Brain microvascular endothelial cell (primary cell): ENCODE data around the gene NRXN2.

Source experiments
- DNase-seq: peaks from one replicate; pipeline ENCODE4 v3.0.0-alpha.2; 2020
- H3K27ac ChIP-seq: fragments of 250-450 bp; sonication (Bioruptor Pico); 2 replicates; pipeline ENCODE4 v1.5.1; 2020; ENCODE audit warnings: mild to moderate bottlenecking, moderate library complexity
- H3K27me3 ChIP-seq: fragments of 250-450 bp; sonication (Bioruptor Pico); replicated peaks from 2 replicates; pipeline ENCODE4 v1.5.1; 2020; ENCODE audit warnings: mild to moderate bottlenecking
- H3K36me3 ChIP-seq: fragments of 250-450 bp; sonication (Bioruptor Pico); replicated peaks from 2 replicates; pipeline ENCODE4 v1.5.1; 2020; ENCODE audit warnings: mild to moderate bottlenecking
- H3K4me3 ChIP-seq: 2 replicates; pipeline ENCODE4 v1.5.1; 2011; ENCODE audit warnings: low read depth, mild to moderate bottlenecking, control low read depth, low read length, moderate library complexity
- CTCF ChIP-seq: IDR thresholded peaks from 2 replicates; pipeline ENCODE4 v1.5.1; 2011; ENCODE audit warnings: low read depth, mild to moderate bottlenecking, moderate library complexity, low read length, control low read depth, inconsistent platforms; ENCODE audit errors: missing control alignments
- in situ Hi-C: cut with HindIII; loops from 2 replicates; pipeline ENCODE4 v1.10.0; 2017; ENCODE audit warnings: low sequenced_read_pairs, low pct_ligation_motif_present

Gene NRXN2

GRCh38 chr11:64571050-64571409 is 152.0 kb downstream of the NRXN2 start:
- Histone ChIP-seq H3K27me3 (peaks cover 2% of the 10 kb centered on the region), H3K27ac (no peak overlapping the region), H3K36me3 (no peaks in the 10 kb centered on the region), H3K4me3 (no peak overlapping the region)
- in situ Hi-C loops, result no loop called here
- no peak for DNase-seq
- TF ChIP-seq CTCF, result no peak

GRCh38 chr11:64570341-64570740 is 152.7 kb downstream of the NRXN2 start:
- no peak for DNase-seq
- in situ Hi-C loops, result no loop called here
- no peak for TF ChIP-seq CTCF
- Histone ChIP-seq H3K4me3 (no peak overlapping the region), H3K36me3 (no peaks in the 10 kb centered on the region), H3K27me3 (no peaks in the 10 kb centered on the region), H3K27ac (no peak overlapping the region)

GRCh38 chr11:64569300-64569970 is 153.6 kb downstream of the NRXN2 start:
- in situ Hi-C loops, result no loop called here

GRCh38 chr11:64568584-64569140 is 154.3 kb downstream of the NRXN2 start:
- Histone ChIP-seq H3K27me3 (no peaks in the 10 kb centered on the region), H3K4me3 (no peak overlapping the region), H3K36me3 (no peaks in the 10 kb centered on the region), H3K27ac (no peak overlapping the region)
- no peak for DNase-seq
- no peak for TF ChIP-seq CTCF
- in situ Hi-C loops, result no loop called here

More at GRCh38 chr11:64569300-64569970, 153.6 kb downstream of the NRXN2 start:
- DNase-seq, result no peak
- TF ChIP-seq CTCF, result no peak
- Histone ChIP-seq H3K27me3 (no peaks in the 10 kb centered on the region), H3K27ac (no peak overlapping the region), H3K4me3 (no peak overlapping the region), H3K36me3 (no peaks in the 10 kb centered on the region)

- Histone ChIP-seq H3K27me3 (no peaks in the 10 kb centered on the region), H3K36me3 (no peaks in the 10 kb centered on the region), H3K27ac (no peak overlapping the region), H3K4me3 (no peak overlapping the region)
- DNase-seq, result no peak
- no peak for TF ChIP-seq CTCF
- in situ Hi-C loops, result no loop called here
Observed at GRCh38 chr11:64568041-64568571, 154.9 kb downstream of the NRXN2 start.
